Activated CD4-positive, CD25-positive, alpha-beta regulatory T cell treated with anti-CD3 and anti-CD28 coated beads, Interleukin-2, amount 50 U/mL, for 24 hours (primary cell): ENCODE measurements around the gene S100A13.
"Not testable (repeated sequence)": the region's sequence is repeated elsewhere in the genome, so short reads cannot be mapped to it uniquely, and the experiment has no call there.

ENCODE experiments used
- ATAC-seq, 2 donors: fragments of 150-1000 bp; cut with Tn5 transposase; one replicate each; pipeline ENCODE4 v1.10.0; 2021; ENCODE audit warnings: mild to moderate bottlenecking in 1 of 2, moderate library complexity in 1 of 2

The S100A13 gene

GRCh38 chr1:153648000-153648643, 20.8 kb upstream of the S100A13 start:
- ATAC-seq, result no peak

DNA sequence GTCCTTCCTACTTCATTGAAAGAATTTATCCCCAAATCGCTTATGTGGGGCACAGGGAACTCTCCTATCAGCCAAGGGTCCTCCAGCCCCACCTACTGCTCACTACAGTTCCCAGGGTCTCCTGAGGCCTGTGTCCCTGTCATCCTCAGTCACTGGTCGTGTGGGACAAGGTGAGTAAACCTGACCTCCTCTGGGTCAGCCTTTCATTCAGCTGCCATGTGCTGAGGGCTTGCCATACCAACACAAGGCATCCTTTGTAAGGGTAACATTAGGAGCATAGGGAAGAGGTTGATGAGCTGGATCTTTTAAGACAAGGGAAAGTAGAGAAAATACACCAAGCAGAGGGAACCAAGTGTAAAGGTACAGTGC, 20.0 kb upstream of the S100A13 start:
- no peak for ATAC-seq

DNA sequence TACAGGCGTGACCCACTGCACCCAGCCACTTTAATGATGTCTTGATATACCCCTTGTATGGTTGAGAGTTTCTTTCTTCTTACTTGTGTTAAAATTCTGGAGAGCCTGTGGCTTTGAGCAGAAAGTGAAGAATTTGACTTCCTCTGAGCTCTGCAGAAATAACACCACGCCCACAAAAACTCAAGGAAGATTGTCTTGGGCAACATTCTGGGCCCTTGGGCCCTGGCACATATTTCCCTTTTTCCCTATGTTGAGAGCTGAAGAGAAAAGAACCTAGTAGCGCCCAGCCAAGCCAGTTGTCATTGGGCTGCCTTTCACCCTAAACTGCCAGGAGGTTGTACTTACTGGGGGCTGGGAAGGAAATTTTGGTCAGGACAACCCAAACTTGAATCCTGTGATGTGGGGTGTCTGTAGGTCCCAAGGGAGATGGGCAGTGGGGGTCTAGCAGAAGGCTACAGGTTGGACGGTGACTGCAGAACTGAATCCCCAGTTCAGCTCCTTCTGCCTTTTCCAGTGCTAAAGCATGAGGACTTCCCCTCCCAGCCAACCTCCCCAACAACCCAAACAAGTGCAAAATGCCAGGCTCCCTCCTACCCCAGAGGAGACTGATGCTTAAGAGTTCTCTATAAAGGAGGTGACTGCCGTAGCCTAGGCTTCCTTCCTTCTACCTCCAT, 19.5 kb upstream of the S100A13 start:
- no peak for ATAC-seq

- no peak for ATAC-seq
Observed at GRCh38 chr1:153643816-153644215, 16.5 kb upstream of the S100A13 start.

- no peak for ATAC-seq
Observed at GRCh38 chr1:153643100-153643499, 15.8 kb upstream of the S100A13 start.

DNA sequence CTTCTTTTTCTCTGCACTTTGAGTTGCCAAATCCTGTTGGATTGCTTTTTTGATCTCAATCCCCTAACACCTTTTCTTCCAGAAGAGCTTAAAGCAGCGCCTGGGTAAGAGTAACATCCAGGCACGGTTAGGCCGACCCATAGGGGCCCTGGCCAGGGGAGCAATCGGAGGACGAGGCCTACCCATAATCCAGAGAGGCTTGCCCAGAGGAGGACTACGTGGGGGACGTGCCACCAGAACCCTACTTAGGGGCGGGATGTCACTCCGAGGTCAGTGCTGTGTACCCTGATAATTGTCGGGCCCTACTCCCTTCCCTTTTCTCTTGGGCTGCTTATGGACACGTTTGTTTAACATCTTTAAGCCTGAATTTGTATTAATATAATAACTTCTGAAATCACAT, 14.9 kb upstream of the S100A13 start:
- no peak for ATAC-seq

GRCh38 chr1:153640861-153641260, 13.6 kb upstream of the S100A13 start:
- no peak for ATAC-seq

GRCh38 chr1:153640213-153640612, 12.9 kb upstream of the S100A13 start:
- not testable (repeated sequence) for ATAC-seq

- no peak for ATAC-seq
Observed at GRCh38 chr1:153639280-153639679, 12.0 kb upstream of the S100A13 start.

GRCh38 chr1:153638261-153638660, 11.0 kb upstream of the S100A13 start:
- no peak for ATAC-seq

DNA sequence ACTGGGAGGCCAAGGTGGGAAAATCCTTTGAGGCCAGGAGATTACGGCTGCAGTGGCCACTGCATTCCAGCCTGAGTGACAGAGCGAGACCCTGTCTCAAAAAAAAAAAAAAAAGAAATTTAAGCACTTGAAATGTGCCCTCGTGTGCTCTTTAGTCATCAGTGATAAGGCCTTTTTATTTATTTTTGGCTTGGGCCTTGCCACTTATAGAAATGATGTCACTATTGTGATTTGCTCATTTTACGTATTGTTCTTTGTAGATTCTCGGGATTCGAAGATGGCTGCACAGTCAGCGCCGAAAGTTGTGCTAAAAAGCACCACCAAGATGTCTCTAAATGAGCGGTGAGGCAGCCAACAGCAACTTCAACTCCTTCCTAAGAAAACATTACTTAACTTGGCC, 9.0 kb upstream of the S100A13 start:
- no peak for ATAC-seq

DNA sequence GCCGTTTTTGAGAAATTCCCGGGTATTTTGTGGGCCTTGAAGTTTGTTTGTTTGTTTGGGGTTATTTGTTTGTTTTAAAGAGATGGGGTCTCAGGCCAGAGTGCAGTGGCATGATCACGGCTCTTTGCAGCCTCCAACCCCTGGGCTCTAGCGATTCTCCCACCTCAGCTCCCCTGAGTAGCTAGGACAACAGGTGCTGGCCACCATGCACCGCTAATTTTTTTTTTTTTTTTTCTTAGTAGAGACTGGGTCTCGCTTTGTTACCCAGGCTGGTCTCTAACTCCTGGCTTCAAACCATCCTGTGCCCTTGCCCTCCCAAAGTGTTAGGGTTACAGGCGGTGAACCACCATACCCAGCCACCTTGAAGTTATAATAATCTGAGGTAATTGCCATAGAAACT, 8.6 kb upstream of the S100A13 start:
- no peak for ATAC-seq

DNA sequence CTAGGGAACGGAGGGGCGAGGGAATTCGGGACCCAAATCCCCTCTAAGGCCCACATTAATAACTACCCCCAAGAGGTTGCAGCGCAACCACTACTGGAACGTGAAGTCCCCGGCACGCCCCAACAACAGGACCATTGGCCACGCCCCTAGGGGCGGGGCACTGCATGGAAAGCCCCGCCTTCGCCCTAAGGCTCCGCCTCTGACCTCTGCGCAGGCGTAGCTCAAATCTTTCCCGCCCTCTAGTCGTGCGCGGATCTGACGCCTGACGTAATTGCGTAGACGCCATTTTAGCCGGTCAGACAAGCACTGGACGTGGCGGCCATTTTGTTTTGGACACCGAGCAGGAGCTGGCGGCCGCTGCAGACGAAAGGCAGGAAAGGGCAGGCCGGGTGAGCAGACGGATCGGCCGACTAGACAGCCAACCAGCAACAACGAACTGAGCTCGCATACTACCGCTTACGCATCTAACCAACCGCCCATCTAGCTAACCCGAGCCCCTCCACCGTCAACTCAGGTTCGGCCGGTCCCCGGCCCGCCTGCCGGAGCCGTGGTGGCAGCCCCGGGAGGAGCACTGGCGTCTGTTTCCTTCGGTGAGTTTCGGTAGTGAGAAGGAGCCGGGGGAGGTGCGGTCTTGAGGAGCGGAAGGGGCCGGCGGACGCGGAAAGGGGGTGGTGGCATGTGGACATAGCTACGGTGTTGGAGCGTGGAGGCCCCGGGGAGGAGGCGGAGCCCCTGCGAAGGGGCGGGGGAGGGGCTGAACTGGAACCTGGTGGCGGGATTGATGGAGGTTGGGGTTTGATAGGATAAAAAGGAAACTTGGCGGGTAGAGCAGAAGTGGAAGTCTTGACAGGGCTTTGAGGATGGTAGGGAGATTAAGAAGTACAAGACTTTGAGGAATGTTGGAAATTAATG, 6.7 kb upstream of the S100A13 start, which contains the start of gene CHTOP:
Gene CHTOP, plus strand, starts transcription at position 313 of the 912 bp plus-strand sequence. CDS start 2,523 bp downstream, outside the sequence.
- ATAC-seq, result peak; percentile 86 to 89

GRCh38 chr1:153633161-153633753, 6.0 kb upstream of the S100A13 start:
- ATAC-seq, result no peak

DNA sequence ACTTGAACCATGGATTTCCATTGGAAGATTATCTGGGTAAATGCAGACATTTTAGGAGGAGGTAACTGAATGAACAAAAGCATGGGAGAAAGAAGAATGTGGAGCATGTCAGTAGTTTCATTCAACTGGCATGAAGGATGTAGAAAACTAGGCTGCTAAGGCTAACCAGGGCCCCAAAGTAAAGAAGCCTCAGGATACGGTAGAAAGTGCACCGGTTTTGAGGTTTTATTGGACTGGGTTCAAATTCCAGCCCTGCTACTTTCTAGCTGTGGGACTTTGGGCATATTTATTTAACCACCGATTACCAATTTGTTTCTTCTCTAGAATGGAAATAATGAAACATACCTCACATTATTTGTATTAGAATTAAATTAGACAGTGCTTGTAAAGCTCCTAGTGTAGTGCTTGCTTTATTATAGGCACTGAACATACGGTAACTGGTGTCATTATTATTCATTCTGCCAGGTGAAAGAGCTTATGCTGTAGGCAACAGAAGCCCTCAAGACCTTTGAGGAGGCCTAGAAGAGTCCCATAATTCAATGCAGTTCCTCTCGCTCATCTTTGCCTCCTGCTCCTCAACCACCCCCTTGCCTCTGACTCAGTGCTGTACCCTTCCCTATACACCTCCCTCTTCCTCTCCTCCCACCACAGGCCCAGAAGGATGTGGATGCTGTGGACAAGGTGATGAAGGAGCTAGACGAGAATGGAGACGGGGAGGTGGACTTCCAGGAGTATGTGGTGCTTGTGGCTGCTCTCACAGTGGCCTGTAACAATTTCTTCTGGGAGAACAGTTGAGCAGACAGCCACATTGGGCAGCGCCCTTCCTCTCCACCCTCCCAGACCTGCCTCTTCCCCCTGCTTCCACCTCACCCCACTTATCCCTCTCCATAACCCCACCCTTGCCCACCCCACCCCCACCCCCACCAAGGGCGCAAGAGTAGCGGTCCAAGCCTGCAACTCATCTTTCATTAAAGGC, 4.0 kb upstream of the S100A13 start:
- no peak for ATAC-seq

GRCh38 chr1:153630384-153630783, 3.1 kb upstream of the S100A13 start:
- ATAC-seq, result no peak

- ATAC-seq, result no peak
Observed at GRCh38 chr1:153629971-153630370, 2.7 kb upstream of the S100A13 start.

DNA sequence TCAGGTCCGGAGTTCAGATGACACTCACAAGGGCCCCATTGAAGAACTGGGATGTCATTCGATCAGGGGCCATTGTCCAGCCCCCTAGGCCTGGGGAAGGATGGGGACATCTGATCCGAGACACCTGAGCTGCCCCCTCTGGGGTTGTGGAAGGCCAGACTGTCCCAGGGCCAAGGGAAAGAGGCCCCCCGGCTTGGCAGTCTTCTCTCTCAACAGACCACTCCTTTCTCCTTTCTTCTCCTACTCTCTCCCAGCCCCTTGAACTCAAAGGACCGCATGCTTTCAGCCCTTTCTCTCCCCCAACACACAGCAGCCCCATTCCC, 2.0 kb upstream of the S100A13 start:
- ATAC-seq, result no peak

DNA sequence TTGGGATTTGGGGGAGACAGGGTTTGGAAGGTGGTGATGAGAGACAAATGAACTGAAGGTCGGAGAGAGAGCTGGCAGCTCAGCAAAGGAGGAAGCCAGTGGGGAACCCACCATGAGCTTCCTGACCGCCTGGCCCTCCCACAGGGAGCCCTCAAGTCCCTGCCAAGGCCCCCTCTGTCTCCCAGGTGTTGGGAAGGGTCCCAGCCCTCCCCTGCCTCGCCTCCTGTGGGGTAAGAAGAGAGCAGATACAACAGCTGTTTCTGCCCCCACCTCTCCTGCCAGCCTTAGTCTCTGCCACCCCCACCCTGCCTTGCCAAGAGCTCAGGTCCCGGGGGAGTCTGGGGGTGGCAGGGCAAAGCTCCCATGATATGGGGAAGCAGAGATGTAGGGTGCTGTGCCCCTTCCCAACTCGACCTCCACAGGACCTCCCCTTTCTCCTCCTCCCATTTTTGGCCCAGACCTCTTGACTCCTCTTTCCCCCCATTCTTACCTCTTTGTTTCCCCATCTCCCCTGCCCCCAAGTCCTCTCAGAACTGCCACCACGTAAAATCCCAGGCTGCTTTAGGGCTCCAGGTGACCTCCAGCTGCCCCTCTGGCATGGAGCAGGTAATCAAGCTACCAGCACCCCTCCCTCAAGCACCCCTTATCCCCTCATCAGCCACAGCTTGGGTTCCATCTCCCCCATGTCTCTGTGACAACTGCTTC, 1.5 kb upstream of the S100A13 start:
- ATAC-seq, result no peak

- no peak for ATAC-seq
Observed at GRCh38 chr1:153627715-153628626, 666 bp upstream of the S100A13 start, which contains the start of gene S100A1. TSS of gene S100A1 (plus strand) at chr1:153628434. CDS start at chr1:153630522, 2,088 bp downstream.
